Prostate gland (tissue), 2 donors: ENCODE measurements around the gene HJURP.

Experiments used
- CTCF ChIP-seq, 4 experiments: fragments of 200-600 bp in 2 of 4; fragments of 450-650 bp in 2 of 4; sonication (generic) in 2 of 4; IDR thresholded peaks; 1 replicate in 3 of 4; 2 replicates in 1 of 4; pipeline ENCODE4 v1.5.1; 2016 to 2019; ENCODE audit warnings: antibody characterized with exemption in 4 of 4, mild to moderate bottlenecking in 2 of 4, moderate library complexity in 2 of 4
- POLR2A ChIP-seq: fragments of 450-650 bp; IDR thresholded peaks from one replicate; pipeline ENCODE4 v1.6.1; 2016; ENCODE audit warnings: antibody characterized with exemption, mild to moderate bottlenecking
- POLR2AphosphoS5 ChIP-seq: sonication (generic); formaldehyde crosslinking; IDR thresholded peaks from one replicate; pipeline ENCODE4 v1.6.1; 2017; ENCODE audit warnings: antibody characterized with exemption

GRCh38 chr2:233798335-233799086 is 55.8 kb downstream of the HJURP start:
- TF ChIP-seq POLR2AphosphoS5 (no peak), POLR2A (no peak), CTCF (IDR thresholded peaks at IDR 0.05) (no peak)
